Suprapubic skin (tissue), 4 donors: ENCODE results near the gene RPS16.

Experiments
- EP300 ChIP-seq: sonication (generic); formaldehyde crosslinking; IDR thresholded peaks from one replicate; pipeline ENCODE4 v1.6.1; 2017; ENCODE audit warnings: antibody characterized with exemption
- POLR2A ChIP-seq, 2 donors: fragments of 450-650 bp; IDR thresholded peaks; one replicate each; pipeline ENCODE4 v1.6.1; 2017; ENCODE audit warnings: antibody characterized with exemption in 2 of 2, mild to moderate bottlenecking in 2 of 2, moderate library complexity in 2 of 2
- POLR2AphosphoS5 ChIP-seq, 3 donors: sonication (generic); formaldehyde crosslinking; IDR thresholded peaks; one replicate each; pipeline ENCODE4 v1.6.1; 2017; ENCODE audit warnings: antibody characterized with exemption in 3 of 3
- TF ChIP-seq, protein P1 (sequence below), 2 donors: fragments of 200-600 bp in 1 of 2; fragments of 450-650 bp in 1 of 2; sonication (generic) in 1 of 2; IDR thresholded peaks; one replicate each; pipeline ENCODE4 v1.5.1; 2016 to 2019; ENCODE audit warnings: antibody characterized with exemption in 2 of 2, mild to moderate bottlenecking in 1 of 2, moderate library complexity in 1 of 2

DNA sequence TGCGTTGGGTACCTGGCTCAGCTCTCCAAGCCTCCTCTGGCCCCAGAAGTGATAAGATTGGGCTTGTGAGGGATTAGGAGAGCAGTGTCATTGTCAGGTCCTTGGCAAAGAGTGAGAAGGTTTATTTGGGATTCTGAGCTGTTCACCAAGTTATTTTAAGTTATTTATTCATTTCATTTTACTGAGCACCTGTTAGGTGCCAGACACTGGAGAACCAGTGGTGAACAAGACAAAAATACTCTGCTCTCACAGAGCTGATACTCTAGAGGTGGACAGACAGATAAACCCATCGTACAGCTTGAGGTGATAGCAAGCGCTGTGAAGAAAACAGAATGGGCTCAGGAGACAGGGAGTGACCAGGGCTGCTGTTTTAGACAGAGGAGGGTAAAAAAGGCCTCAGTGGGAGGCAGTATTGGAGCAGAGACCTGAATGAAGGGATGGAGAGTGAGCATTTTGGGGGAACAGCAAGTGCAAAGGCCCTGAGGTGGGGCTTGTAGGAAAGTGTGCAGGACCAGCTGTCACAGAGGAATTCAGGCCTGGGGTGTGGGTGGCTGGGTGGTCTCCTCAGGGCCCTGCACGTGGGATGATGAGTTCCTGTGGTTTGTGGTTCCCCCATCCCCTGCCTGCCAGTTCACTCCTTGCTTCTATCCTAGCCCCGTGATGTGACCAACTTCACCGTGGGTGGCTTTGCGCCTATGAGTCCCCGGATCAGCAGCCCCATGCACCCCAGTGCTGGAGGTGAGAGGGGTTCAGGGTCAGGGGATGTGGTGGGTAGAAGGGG lies 36.2 kb upstream of the RPS16 start:
- no peak for TF ChIP-seq POLR2A (IDR thresholded peaks at IDR 0.05)
- TF ChIP-seq, protein P1, sequence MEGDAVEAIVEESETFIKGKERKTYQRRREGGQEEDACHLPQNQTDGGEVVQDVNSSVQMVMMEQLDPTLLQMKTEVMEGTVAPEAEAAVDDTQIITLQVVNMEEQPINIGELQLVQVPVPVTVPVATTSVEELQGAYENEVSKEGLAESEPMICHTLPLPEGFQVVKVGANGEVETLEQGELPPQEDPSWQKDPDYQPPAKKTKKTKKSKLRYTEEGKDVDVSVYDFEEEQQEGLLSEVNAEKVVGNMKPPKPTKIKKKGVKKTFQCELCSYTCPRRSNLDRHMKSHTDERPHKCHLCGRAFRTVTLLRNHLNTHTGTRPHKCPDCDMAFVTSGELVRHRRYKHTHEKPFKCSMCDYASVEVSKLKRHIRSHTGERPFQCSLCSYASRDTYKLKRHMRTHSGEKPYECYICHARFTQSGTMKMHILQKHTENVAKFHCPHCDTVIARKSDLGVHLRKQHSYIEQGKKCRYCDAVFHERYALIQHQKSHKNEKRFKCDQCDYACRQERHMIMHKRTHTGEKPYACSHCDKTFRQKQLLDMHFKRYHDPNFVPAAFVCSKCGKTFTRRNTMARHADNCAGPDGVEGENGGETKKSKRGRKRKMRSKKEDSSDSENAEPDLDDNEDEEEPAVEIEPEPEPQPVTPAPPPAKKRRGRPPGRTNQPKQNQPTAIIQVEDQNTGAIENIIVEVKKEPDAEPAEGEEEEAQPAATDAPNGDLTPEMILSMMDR (IDR thresholded peaks at IDR 0.05): no peak
- TF ChIP-seq EP300: no peak
- no peak for TF ChIP-seq POLR2AphosphoS5 (IDR thresholded peaks at IDR 0.05)
